GM18511 (cell line): Measurements from ENCODE around the gene PGC.
"Not testable (repeated sequence)": the region's sequence is repeated elsewhere in the genome, so short reads cannot be mapped to it uniquely, and the experiment has no call there.

Experiments
- ATAC-seq: cut with Tn5 transposase; IDR thresholded peaks from one replicate; pipeline ENCODE4 v1.9.1; 2021; ENCODE audit warnings: mild to moderate bottlenecking, moderate library complexity; ENCODE audit not compliant: unreplicated experiment

The PGC gene

GRCh38 chr6:41777551-41778285 lies 30.5 kb upstream of the PGC start:
- ATAC-seq: no peak

GRCh38 chr6:41775293-41775882 lies 28.2 kb upstream of the PGC start:
- ATAC-seq: no peak

GRCh38 chr6:41774841-41775240 lies 27.6 kb upstream of the PGC start:
- no peak for ATAC-seq

- no peak for ATAC-seq
These were observed 24.1 kb upstream of the PGC start for GRCh38 chr6:41771058-41771983.

GRCh38 chr6:41770381-41771057 lies 23.3 kb upstream of the PGC start:
- ATAC-seq: no peak

GRCh38 chr6:41769376-41769775 lies 22.2 kb upstream of the PGC start:
- ATAC-seq: no peak

GRCh38 chr6:41768545-41769308 lies 21.5 kb upstream of the PGC start:
- ATAC-seq: no peak

- no peak for ATAC-seq
These were observed 20.1 kb upstream of the PGC start for GRCh38 chr6:41767112-41767833.

GRCh38 chr6:41766043-41766664 lies 19.0 kb upstream of the PGC start:
- ATAC-seq: not testable (repeated sequence)

GRCh38 chr6:41763470-41763869 lies 16.3 kb upstream of the PGC start:
- no peak for ATAC-seq

- no peak for ATAC-seq
These were observed 12.8 kb upstream of the PGC start for GRCh38 chr6:41759905-41760579.

GRCh38 chr6:41759106-41759904 lies 12.1 kb upstream of the PGC start:
- no peak for ATAC-seq

- ATAC-seq: no peak
These were observed 11.4 kb upstream of the PGC start for GRCh38 chr6:41758641-41759035.

- no peak for ATAC-seq
These were observed 10.9 kb upstream of the PGC start for GRCh38 chr6:41757931-41758640.

- no peak for ATAC-seq
These were observed 10.1 kb upstream of the PGC start for GRCh38 chr6:41757271-41757670.

GRCh38 chr6:41756354-41756753 lies 9.2 kb upstream of the PGC start:
- ATAC-seq: no peak

- no peak for ATAC-seq
These were observed 8.7 kb upstream of the PGC start for GRCh38 chr6:41755895-41756294.
